Bronchial epithelial cell (primary cell): ENCODE data around the gene ADGRB2. TPM values are rescaled to one million over a fixed set of nuclear protein-coding genes. Genes with fewer than 3 reads are reported as not detected.

Experiments
- DNase-seq: peaks from one replicate; pipeline ENCODE4 v3.0.0-alpha.2; 2010; ENCODE audit warnings: low read depth
- FAIRE-seq: peaks from 2 replicates; lab custom pipeline; 2011; peaks lifted over from hg19 to GRCh38; lab: Jason Lieb, UNC
- H3K27me3 ChIP-seq: 2 replicates; pipeline ENCODE4 v1.5.1; 2011; ENCODE audit warnings: low read length; ENCODE audit not compliant: control insufficient read depth, insufficient read depth
- H3K36me3 ChIP-seq: 2 replicates; pipeline ENCODE4 v1.5.1; 2011; ENCODE audit warnings: low read length; ENCODE audit not compliant: control insufficient read depth, insufficient read depth
- H3K4me3 ChIP-seq: 2 replicates; pipeline ENCODE4 v1.5.1; 2011; ENCODE audit warnings: mild to moderate bottlenecking, low read depth, low read length, control low read depth
- total RNA-seq: library from RNA; depleted of rRNA; stranded (reverse); fragments of >200 nt; gene quantifications from 2 replicates; pipeline ENCODE4 v1.2.1, GENCODE V29; 2014
- TF ChIP-seq, protein P1 (sequence below): IDR thresholded peaks from 2 replicates; pipeline ENCODE4 v1.5.1; 2011; ENCODE audit warnings: mild to moderate bottlenecking, moderate library complexity, low read length, control low read depth, inconsistent platforms; ENCODE audit not compliant: insufficient read depth, severe bottlenecking

Gene ADGRB2
- total RNA-seq, 1 donor from 2014 or later = 0.53 TPM

DNA sequence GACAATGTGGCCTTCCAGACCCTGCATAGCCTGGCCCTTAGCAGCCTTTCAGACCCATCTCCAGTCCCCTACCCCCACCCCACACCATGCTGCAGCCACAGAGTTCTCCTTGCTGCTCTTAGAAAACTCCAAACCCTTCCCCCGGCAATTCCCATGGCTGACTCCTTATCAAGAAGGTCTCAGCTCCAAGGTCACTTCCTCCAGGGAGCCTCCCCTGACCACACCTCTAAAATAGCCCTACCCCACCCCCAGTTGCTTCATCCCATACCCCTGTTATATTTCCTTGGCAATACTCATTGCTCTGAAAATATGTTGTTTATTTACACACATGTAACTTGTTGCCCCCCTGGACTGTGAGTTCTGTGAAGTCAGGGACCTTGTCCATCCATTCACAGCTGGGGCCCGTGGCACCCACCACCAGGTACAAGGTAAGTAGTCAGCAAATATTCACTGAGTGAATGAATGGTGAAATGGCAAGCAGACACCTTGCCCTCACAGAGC, 4.3 kb upstream of the ADGRB2 start:
- H3K27me3 ChIP-seq = peaks cover 12% of the 10 kb centered on the region
- TF ChIP-seq, protein P1, sequence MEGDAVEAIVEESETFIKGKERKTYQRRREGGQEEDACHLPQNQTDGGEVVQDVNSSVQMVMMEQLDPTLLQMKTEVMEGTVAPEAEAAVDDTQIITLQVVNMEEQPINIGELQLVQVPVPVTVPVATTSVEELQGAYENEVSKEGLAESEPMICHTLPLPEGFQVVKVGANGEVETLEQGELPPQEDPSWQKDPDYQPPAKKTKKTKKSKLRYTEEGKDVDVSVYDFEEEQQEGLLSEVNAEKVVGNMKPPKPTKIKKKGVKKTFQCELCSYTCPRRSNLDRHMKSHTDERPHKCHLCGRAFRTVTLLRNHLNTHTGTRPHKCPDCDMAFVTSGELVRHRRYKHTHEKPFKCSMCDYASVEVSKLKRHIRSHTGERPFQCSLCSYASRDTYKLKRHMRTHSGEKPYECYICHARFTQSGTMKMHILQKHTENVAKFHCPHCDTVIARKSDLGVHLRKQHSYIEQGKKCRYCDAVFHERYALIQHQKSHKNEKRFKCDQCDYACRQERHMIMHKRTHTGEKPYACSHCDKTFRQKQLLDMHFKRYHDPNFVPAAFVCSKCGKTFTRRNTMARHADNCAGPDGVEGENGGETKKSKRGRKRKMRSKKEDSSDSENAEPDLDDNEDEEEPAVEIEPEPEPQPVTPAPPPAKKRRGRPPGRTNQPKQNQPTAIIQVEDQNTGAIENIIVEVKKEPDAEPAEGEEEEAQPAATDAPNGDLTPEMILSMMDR = no peak
- DNase-seq (no peak), FAIRE-seq (no peak)
- no peak overlapping the region for H3K4me3 ChIP-seq
- H3K36me3 ChIP-seq = no peaks in the 10 kb centered on the region

DNA sequence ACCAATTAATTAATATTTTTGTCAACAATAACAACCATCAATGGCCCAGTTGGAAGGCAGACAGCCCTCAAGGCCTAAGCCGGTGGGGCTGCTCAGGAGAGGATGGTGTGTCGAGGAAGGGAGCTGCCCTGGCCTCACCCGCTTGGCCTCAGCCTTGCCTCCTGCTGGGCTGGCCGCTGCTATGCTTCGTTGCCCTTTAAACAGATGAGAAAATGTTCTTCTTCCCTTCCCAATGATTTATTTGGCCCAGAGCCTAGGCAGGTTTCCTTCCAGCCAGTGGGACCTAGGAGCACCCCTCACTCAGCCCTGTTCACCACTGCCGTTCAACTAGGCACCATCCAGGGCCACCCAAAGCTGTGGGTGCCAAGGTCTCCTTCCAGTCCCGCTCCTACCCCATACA, 3.1 kb upstream of the ADGRB2 start:
- Histone ChIP-seq H3K4me3 (no peak overlapping the region), H3K27me3 (peaks cover 7% of the 10 kb centered on the region), H3K36me3 (no peaks in the 10 kb centered on the region)
- FAIRE-seq = no peak
- DNase-seq = no peak
- TF ChIP-seq, protein P1 = no peak

DNA sequence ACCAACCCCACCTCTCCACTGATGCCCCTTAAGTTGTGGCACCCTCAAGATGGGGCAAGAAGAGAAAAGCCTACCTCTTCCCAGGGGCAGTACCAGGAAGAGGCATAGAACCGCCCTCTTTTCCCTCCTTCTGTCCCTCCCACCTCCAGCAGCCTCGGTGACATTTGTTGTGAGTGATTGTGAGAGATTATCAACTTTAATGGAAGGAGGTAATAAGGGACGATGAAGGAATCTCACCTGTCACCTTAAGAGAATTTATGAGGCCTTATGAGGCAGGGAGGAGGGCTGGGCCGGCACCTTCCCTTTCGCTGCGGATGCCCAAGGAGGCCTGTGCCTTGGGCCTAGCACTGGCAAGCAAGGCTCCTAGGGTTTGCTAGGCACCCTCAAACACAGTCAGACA, 1.4 kb upstream of the ADGRB2 start:
- DNase-seq = no peak
- Histone ChIP-seq H3K4me3 (no peak overlapping the region), H3K36me3 (no peaks in the 10 kb centered on the region), H3K27me3 (peaks cover 5% of the 10 kb centered on the region)
- FAIRE-seq = no peak
- TF ChIP-seq, protein P1 = no peak

DNA sequence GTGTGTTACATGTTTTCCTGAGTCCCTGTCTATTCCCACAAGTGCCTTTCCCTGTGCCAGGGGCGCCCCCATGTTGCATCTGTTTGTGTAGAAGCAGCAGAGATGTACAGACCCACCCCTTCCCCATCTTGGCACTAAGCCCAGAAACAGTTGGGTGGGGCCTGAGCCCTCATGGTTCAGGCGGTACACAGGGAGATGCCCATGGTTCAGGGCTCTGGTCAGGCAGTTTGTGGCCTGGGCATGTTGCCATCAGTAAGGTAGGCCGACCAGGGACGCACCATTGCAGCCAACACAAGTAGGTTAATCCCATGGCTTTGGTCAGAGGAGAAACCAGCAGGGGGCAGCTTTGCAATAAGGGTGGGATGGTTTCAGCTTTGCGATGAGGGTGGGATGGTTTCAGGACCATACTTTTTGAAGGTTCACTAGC, 914 bp upstream of the ADGRB2 start:
- FAIRE-seq (no peak), DNase-seq (no peak)
- H3K4me3 ChIP-seq = no peak overlapping the region
- TF ChIP-seq, protein P1 = no peak
- H3K27me3 ChIP-seq = peaks cover 5% of the 10 kb centered on the region
- H3K36me3 ChIP-seq = no peaks in the 10 kb centered on the region

DNA sequence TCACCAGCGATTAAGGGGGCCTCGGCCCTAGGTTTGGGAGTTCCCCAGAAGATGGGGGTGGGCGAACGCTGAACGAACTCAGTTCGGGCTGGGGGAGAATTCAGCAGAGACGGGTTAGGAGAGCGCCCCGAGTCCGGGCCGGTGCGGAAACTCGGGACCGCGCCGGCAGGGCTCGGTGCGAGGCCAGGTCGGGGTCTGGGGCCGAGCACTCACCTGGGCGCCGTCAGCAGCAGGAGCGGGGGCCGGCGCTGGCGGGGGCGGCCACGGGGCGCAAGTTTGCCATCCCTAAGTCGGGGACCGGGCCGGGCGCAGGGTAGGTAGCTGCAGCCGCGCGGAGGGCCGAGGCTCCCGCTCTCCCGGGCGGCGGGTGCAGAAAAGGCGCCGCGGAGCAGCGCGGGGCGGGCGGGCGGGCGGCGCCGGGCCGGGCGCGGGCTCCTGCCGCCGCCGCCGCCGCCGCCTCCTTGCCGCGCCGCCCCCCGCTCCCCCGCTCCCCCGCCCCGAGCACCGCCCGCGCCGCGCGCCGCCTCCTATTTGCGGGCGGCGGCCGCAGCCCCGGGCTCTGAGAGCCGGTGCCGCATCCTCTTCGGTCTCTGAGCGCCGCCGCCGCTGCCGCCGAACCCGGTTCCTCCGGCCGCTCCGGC, 349 bp downstream of the ADGRB2 start:
- peaks cover 5% of the 10 kb centered on the region for H3K27me3 ChIP-seq
- DNase-seq (no peak), FAIRE-seq (no peak)
- no peaks in the 10 kb centered on the region for H3K36me3 ChIP-seq
- peak overlapping the region; percentile 29 for H3K4me3 ChIP-seq
- TF ChIP-seq, protein P1 = no peak
